NCI-H460 (cell line): Measurements from ENCODE around the gene ARHGAP23. TPM values are rescaled to one million over a fixed set of nuclear protein-coding genes. Genes with fewer than 3 reads are reported as not detected.

Experiments
- DNase-seq: peaks from one replicate; pipeline ENCODE4 v3.0.0-alpha.2; 2016; ENCODE audit warnings: low read depth; ENCODE audit errors: extremely low read depth
- total RNA-seq: library from RNA; depleted of rRNA; stranded (reverse); fragments of >200 nt; shearing (Covaris generic); gene quantifications from 2 replicates; pipeline ENCODE4 v1.2.3, GENCODE V29; 2014; rRNA removed

ARHGAP23 gene
- total RNA-seq, 1 experiment from 2014 or later: 11.2 TPM

DNA sequence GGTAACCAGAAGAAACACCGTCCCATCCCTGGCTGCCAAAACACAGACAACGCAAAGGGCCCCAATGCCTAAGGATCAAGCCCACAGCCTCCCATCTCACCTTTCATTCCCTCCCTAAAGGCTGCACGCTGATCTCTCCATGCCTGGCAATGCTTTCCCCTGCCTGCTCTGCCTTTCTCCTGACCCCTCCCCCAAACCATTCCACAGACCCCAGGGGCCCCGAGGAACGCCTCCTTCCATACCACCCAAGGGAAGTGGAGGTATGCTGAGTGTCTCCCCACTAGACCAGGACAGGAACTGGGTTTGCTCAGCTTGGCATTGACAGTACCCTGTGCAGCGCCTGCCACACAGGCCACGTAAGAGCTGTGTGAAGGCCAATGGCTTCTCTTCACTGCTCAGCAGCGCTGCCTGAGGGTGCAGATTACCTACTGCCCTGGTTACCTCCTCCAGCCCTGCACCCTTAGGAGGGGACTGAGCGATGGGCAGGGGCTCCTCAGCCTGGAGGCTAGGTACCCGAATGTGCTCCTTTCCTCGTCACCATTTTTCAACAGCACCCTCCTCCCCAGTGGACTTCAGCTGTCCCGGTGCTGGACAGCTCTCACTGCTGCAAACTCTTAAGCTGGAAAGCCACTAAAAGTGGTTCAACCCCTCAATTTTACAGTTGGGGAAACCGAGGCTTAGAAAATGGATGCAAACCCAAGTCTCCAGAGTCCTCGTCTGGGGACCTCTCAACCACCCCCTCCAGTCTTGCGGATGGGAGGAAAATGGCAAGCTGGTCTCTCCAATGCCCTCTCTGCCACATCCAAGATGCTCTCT, 132.4 kb downstream of the ARHGAP23 start:
- no peak for DNase-seq

DNA sequence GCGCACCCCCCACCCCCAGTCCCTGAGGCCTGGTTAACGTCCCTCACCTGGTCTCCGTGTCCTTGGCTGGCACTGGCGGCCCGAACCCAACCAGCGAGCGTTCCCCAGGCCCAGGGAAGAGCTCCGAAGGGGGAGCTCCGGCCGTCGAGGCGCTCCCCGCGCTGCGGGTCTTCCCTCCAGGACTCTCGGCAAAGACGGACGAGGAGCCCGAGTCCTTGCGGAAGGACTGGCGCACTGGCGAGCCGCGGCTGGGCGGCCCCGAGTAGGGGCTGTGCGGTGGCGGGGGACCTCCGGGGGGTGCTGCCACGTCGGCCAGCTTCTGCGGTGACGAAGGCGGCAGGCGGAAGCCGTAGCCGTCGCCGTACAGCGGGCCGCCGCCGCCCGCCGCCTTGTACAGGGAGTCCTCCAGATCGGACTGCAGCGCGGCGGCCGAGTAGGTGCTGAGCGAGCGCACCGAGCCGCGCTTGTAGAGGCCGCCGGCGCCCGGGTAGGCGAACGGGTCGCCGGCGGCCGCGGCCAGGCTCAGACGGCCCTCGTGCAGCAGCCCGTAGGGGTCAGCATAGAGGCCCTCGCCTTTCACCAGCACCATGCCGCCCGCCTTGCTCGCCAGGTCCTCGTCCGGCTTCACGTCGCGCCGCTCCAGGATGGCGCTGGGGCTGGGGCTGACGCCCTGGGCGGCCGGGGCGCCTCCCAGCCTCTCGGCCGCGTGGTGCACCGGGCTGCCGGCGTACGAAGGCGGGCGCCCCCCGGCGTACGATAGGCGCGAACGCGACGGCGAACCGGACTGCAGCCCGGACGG, 133.4 kb downstream of the ARHGAP23 start:
- DNase-seq: no peak

Other genes with a start within 250 kb of the ARHGAP23 start
- gene TBC1D3, start 235.9 kb upstream of the ARHGAP23 start, total RNA-seq: not detected in 2 replicates
- 98.8 and 103 TPM in 2 replicates for gene MRPL45, start 131.3 kb upstream of the ARHGAP23 start, total RNA-seq
- gene GPR179, start 84.5 kb upstream of the ARHGAP23 start, total RNA-seq: 0.03 and 0.05 TPM in 2 replicates
- gene SOCS7, start 76.6 kb upstream of the ARHGAP23 start, total RNA-seq: 24.6 and 25.1 TPM in 2 replicates
- gene SRCIN1, start 177.5 kb downstream of the ARHGAP23 start, total RNA-seq: 2.8 and 3.0 TPM in 2 replicates
- 9.5 and 11.6 TPM in 2 replicates for gene EPOP, start 246.5 kb downstream of the ARHGAP23 start, total RNA-seq